ENCODE measurements around the gene MLYCD.

MLYCD gene

GRCh38 chr16:83895942-83896341, 3.0 kb upstream of the MLYCD start:
- DNase-seq, result no peak
- intact Hi-C loops (cut with DNase I), result loop anchor here (5.0 kb wide), 2 partner anchors 69 to 89 kb away; partner anchors contain the start of gene HSBP1

- DNase-seq, result peak in 8 of 10 donors; percentile 7 to 90 (median 42)
- intact Hi-C loops (cut with DNase I), result loop anchor here (5.0 kb wide), 2 partner anchors 72 to 92 kb away; partner anchors contain the start of gene HSBP1
Observed at GRCh38 chr16:83899272-83899897, 470 bp downstream of the MLYCD start.

- intact Hi-C loops (cut with DNase I), result loop anchor here (5.0 kb wide), 2 partner anchors 73 to 93 kb away; partner anchors contain the start of gene HSBP1
Observed at GRCh38 chr16:83899978-83900377, 1.1 kb downstream of the MLYCD start.

GRCh38 chr16:83900571-83900970, 1.7 kb downstream of the MLYCD start:
- intact Hi-C loops (cut with DNase I), result no loop called here
- DNase-seq, result no peak

More at GRCh38 chr16:83899978-83900377, 1.1 kb downstream of the MLYCD start:
- no peak for DNase-seq

- intact Hi-C loops (cut with DNase I), result no loop called here
- no peak for DNase-seq
Observed at GRCh38 chr16:83901101-83901500, 2.2 kb downstream of the MLYCD start.

GRCh38 chr16:83903751-83904150, 4.8 kb downstream of the MLYCD start:
- intact Hi-C loops (cut with DNase I), result no loop called here
- DNase-seq, result peak in 5 of 10 donors; percentile 30 to 86 (median 34)

GRCh38 chr16:83906683-83907082, 7.8 kb downstream of the MLYCD start:
- no peak for DNase-seq
- intact Hi-C loops (cut with DNase I), result no loop called here

GRCh38 chr16:83907111-83907510, 8.2 kb downstream of the MLYCD start:
- DNase-seq, result no peak
- intact Hi-C loops (cut with DNase I), result no loop called here

- intact Hi-C loops (cut with DNase I), result no loop called here
- no peak for DNase-seq
Observed at GRCh38 chr16:83907631-83908250, 8.8 kb downstream of the MLYCD start.

GRCh38 chr16:83908798-83909197, 9.9 kb downstream of the MLYCD start:
- intact Hi-C loops (cut with DNase I), result no loop called here
- no peak for DNase-seq

- intact Hi-C loops (cut with DNase I), result no loop called here
- DNase-seq, result no peak
Observed at GRCh38 chr16:83911290-83911689, 12.4 kb downstream of the MLYCD start.

- intact Hi-C loops (cut with DNase I), result no loop called here
- DNase-seq, result no peak
Observed at GRCh38 chr16:83912519-83913244, 13.8 kb downstream of the MLYCD start.

GRCh38 chr16:83913245-83913633, 14.3 kb downstream of the MLYCD start:
- intact Hi-C loops (cut with DNase I), result no loop called here
- DNase-seq, result peak in 1 of 10 donors; percentile 59

GRCh38 chr16:83914091-83914710, 15.3 kb downstream of the MLYCD start:
- intact Hi-C loops (cut with DNase I), result no loop called here
- no peak for DNase-seq

- intact Hi-C loops (cut with DNase I), result no loop called here
- DNase-seq, result peak in 1 of 10 donors; percentile 62
Observed at GRCh38 chr16:83915081-83915480, 16.2 kb downstream of the MLYCD start.

- DNase-seq, result peak in 1 of 10 donors; percentile 55
- intact Hi-C loops (cut with DNase I), result no loop called here
Observed at GRCh38 chr16:83915491-83915890, 16.6 kb downstream of the MLYCD start.

GRCh38 chr16:83917152-83918120, 18.5 kb downstream of the MLYCD start:
- intact Hi-C loops (cut with DNase I), result no loop called here
- DNase-seq, result peak in 2 of 10 donors; percentile 47 to 78

- no peak for DNase-seq
- intact Hi-C loops (cut with DNase I), result no loop called here
Observed at GRCh38 chr16:83920894-83921491, 22.1 kb downstream of the MLYCD start.

All from posterior cingulate gyrus (tissue), 11 donors.